Karpas-422 (cell line): ENCODE measurements around the gene SORCS2. TPM values are rescaled to one million over a fixed set of nuclear protein-coding genes. Genes with fewer than 3 reads are reported as not detected.

Experiments
- DNase-seq: peaks from one replicate; pipeline ENCODE4 v3.0.0-alpha.2; 2015
- H2AFZ ChIP-seq: fragments of 200-600 bp; sonication (generic); 2 replicates; pipeline ENCODE4 v1.6.1; 2014; ENCODE audit warnings: antibody characterized with exemption, low read length, mixed read lengths
- H3K27ac ChIP-seq: fragments of 200-600 bp; sonication (generic); 2 replicates; pipeline ENCODE4 v1.5.1; 2014; ENCODE audit warnings: mild to moderate bottlenecking, low read length, moderate library complexity
- H3K27me3 ChIP-seq: fragments of 200-600 bp; sonication (generic); 2 replicates; pipeline ENCODE4 v1.6.1; 2014; ENCODE audit warnings: low read length, mixed read lengths
- H3K36me3 ChIP-seq: fragments of 200-600 bp; sonication (generic); 2 replicates; pipeline ENCODE4 v1.6.1; 2014; ENCODE audit warnings: low read length, mixed read lengths; ENCODE audit not compliant: insufficient read depth
- H3K4me1 ChIP-seq: fragments of 200-600 bp; sonication (generic); 2 replicates; pipeline ENCODE4 v1.6.1; 2014; ENCODE audit warnings: mild to moderate bottlenecking, low read length, mixed read lengths
- H3K4me2 ChIP-seq: fragments of 200-600 bp; sonication (generic); 2 replicates; pipeline ENCODE4 v1.6.1; 2014; ENCODE audit warnings: low read length, low read depth, mild to moderate bottlenecking; ENCODE audit not compliant: poor library complexity, severe bottlenecking
- H3K4me3 ChIP-seq: fragments of 200-600 bp; sonication (generic); 2 replicates; pipeline ENCODE4 v1.5.1; 2014; ENCODE audit warnings: mild to moderate bottlenecking, antibody characterized with exemption, low read length, mixed read lengths
- H3K79me2 ChIP-seq: fragments of 200-600 bp; sonication (generic); 2 replicates; pipeline ENCODE4 v1.6.1; 2014; ENCODE audit warnings: mild to moderate bottlenecking, low read length, mixed read lengths
- H3K9ac ChIP-seq: fragments of 200-600 bp; sonication (generic); 2 replicates; pipeline ENCODE4 v1.6.0; 2014; ENCODE audit warnings: low read length
- H3K9me2 ChIP-seq: fragments of 200-600 bp; sonication (generic), shearing (Covaris generic); replicated peaks from 2 replicates; pipeline ENCODE4 v1.6.0; 2014; ENCODE audit warnings: mild to moderate bottlenecking, low read length, moderate library complexity; ENCODE audit not compliant: insufficient read depth
- H3K9me3 ChIP-seq: fragments of 300-700, 200-600 bp; sonication (generic); 2 replicates; pipeline ENCODE4 v1.6.1; 2014; ENCODE audit warnings: low read length, mixed read lengths
- H4K20me1 ChIP-seq: fragments of 200-600 bp; sonication (generic); 2 replicates; pipeline ENCODE4 v1.6.1; 2014; ENCODE audit warnings: mild to moderate bottlenecking, antibody characterized with exemption, low read length, low read depth; ENCODE audit not compliant: insufficient read depth
- total RNA-seq: library from RNA; depleted of rRNA; stranded (reverse); fragments of >200 nt; shearing (Covaris generic); gene quantifications from 2 replicates; pipeline ENCODE4 v1.2.3, GENCODE V29; 2014; ENCODE audit warnings: low replicate concordance

Gene SORCS2
- total RNA-seq, 1 experiment from 2014 or later, result not detected

- H3K36me3 ChIP-seq, result no peaks in the 10 kb centered on the region
Measured at GRCh38 chr4:7763106-7763505, 570.8 kb downstream of the SORCS2 start.

GRCh38 chr4:7763788-7764187 lies 571.5 kb downstream of the SORCS2 start:
- Histone ChIP-seq H3K9me2 (no peaks in the 10 kb centered on the region), H3K9ac (no peak overlapping the region), H4K20me1 (peaks cover 13% of the 10 kb centered on the region; the same call in 1 of the 2 replicates), H2AFZ (no peak overlapping the region), H3K79me2 (peaks cover 13% of the 10 kb centered on the region; the same call in 1 of the 2 replicates), H3K36me3 (no peaks in the 10 kb centered on the region), H3K27ac (no peak overlapping the region), H3K4me2 (no peak overlapping the region), H3K9me3 (no peaks in the 10 kb centered on the region), H3K4me3 (no peak overlapping the region), H3K4me1 (no peaks in the 10 kb centered on the region), H3K27me3 (no peaks in the 10 kb centered on the region)
- no peak for DNase-seq

More at GRCh38 chr4:7763106-7763505, 570.8 kb downstream of the SORCS2 start:
- Histone ChIP-seq H3K4me3 (no peak overlapping the region), H3K27me3 (no peaks in the 10 kb centered on the region), H3K9ac (no peak overlapping the region), H3K4me1 (no peaks in the 10 kb centered on the region), H3K79me2 (peaks cover 18% of the 10 kb centered on the region), H4K20me1 (peaks cover 13% of the 10 kb centered on the region; the same call in 1 of the 2 replicates), H3K9me2 (no peaks in the 10 kb centered on the region), H3K4me2 (no peak overlapping the region), H3K9me3 (no peaks in the 10 kb centered on the region), H3K27ac (no peak overlapping the region), H2AFZ (no peak overlapping the region)
- DNase-seq, result no peak

GRCh38 chr4:7764466-7764865 lies 572.1 kb downstream of the SORCS2 start:
- H3K9me2 ChIP-seq, result no peaks in the 10 kb centered on the region
- H2AFZ ChIP-seq, result no peak overlapping the region
- peaks cover 16% of the 10 kb centered on the region; the same call in 1 of the 2 replicates for H4K20me1 ChIP-seq
- H3K9me3 ChIP-seq, result no peaks in the 10 kb centered on the region
- H3K4me2 ChIP-seq, result no peak overlapping the region
- H3K4me1 ChIP-seq, result no peaks in the 10 kb centered on the region
- H3K9ac ChIP-seq, result no peak overlapping the region
- no peaks in the 10 kb centered on the region for H3K27me3 ChIP-seq
- no peak overlapping the region for H3K27ac ChIP-seq
- 0 out of 2 replicates have a peak, but pooled peaks cover 8% of the 10 kb centered on the region for H3K79me2 ChIP-seq
- no peaks in the 10 kb centered on the region for H3K36me3 ChIP-seq
- no peak for DNase-seq
- H3K4me3 ChIP-seq, result no peak overlapping the region

- Histone ChIP-seq H3K27me3 (no peaks in the 10 kb centered on the region), H3K9me3 (no peaks in the 10 kb centered on the region), H3K4me2 (no peak overlapping the region), H3K4me1 (no peaks in the 10 kb centered on the region), H3K9me2 (no peaks in the 10 kb centered on the region), H3K4me3 (no peak overlapping the region), H3K9ac (no peak overlapping the region), H2AFZ (no peak overlapping the region), H3K79me2 (0 out of 2 replicates have a peak, but pooled peaks cover 5% of the 10 kb centered on the region), H3K27ac (no peak overlapping the region), H4K20me1 (peaks cover 18% of the 10 kb centered on the region; the same call in 1 of the 2 replicates), H3K36me3 (no peaks in the 10 kb centered on the region)
- DNase-seq, result no peak
Measured at GRCh38 chr4:7765666-7766065, 573.3 kb downstream of the SORCS2 start.

- Histone ChIP-seq H3K9me3 (no peaks in the 10 kb centered on the region), H4K20me1 (peaks cover 18% of the 10 kb centered on the region; the same call in 1 of the 2 replicates), H3K27me3 (no peaks in the 10 kb centered on the region), H3K4me2 (no peak overlapping the region), H3K9ac (no peak overlapping the region), H3K79me2 (0 out of 2 replicates have a peak, but pooled peaks cover 5% of the 10 kb centered on the region), H3K36me3 (no peaks in the 10 kb centered on the region), H2AFZ (no peak overlapping the region), H3K27ac (no peak overlapping the region), H3K9me2 (no peaks in the 10 kb centered on the region), H3K4me3 (no peak overlapping the region), H3K4me1 (no peaks in the 10 kb centered on the region)
- no peak for DNase-seq
Measured at GRCh38 chr4:7766086-7766485, 573.7 kb downstream of the SORCS2 start.

GRCh38 chr4:7766661-7767345 lies 574.5 kb downstream of the SORCS2 start:
- H4K20me1 ChIP-seq, result peaks cover 14% of the 10 kb centered on the region; the same call in 1 of the 2 replicates
- H3K79me2 ChIP-seq, result no peaks in the 10 kb centered on the region

GRCh38 chr4:7767526-7767925 lies 575.2 kb downstream of the SORCS2 start:
- no peaks in the 10 kb centered on the region for H3K27me3 ChIP-seq
- no peak overlapping the region for H3K4me3 ChIP-seq
- no peak overlapping the region for H3K4me2 ChIP-seq
- H4K20me1 ChIP-seq, result peaks cover 12% of the 10 kb centered on the region; the same call in 1 of the 2 replicates
- no peaks in the 10 kb centered on the region for H3K9me3 ChIP-seq
- H3K36me3 ChIP-seq, result no peaks in the 10 kb centered on the region
- no peaks in the 10 kb centered on the region for H3K9me2 ChIP-seq
- no peak overlapping the region for H2AFZ ChIP-seq
- H3K4me1 ChIP-seq, result no peaks in the 10 kb centered on the region
- DNase-seq, result no peak
- no peak overlapping the region for H3K27ac ChIP-seq
- H3K9ac ChIP-seq, result no peak overlapping the region
- H3K79me2 ChIP-seq, result no peaks in the 10 kb centered on the region

More at GRCh38 chr4:7766661-7767345, 574.5 kb downstream of the SORCS2 start:
- Histone ChIP-seq H3K4me1 (no peaks in the 10 kb centered on the region), H3K27me3 (no peaks in the 10 kb centered on the region), H3K4me2 (no peak overlapping the region), H3K9me3 (no peaks in the 10 kb centered on the region), H3K9ac (no peak overlapping the region), H3K27ac (no peak overlapping the region), H2AFZ (no peak overlapping the region), H3K9me2 (no peaks in the 10 kb centered on the region), H3K36me3 (no peaks in the 10 kb centered on the region), H3K4me3 (no peak overlapping the region)
- DNase-seq, result no peak

GRCh38 chr4:7767966-7768365 lies 575.6 kb downstream of the SORCS2 start:
- H3K9me2 ChIP-seq, result no peaks in the 10 kb centered on the region
- H4K20me1 ChIP-seq, result peaks cover 10% of the 10 kb centered on the region; the same call in 1 of the 2 replicates
- H3K9me3 ChIP-seq, result no peaks in the 10 kb centered on the region
- no peak overlapping the region for H3K4me2 ChIP-seq
- H3K4me1 ChIP-seq, result no peaks in the 10 kb centered on the region
- H3K27ac ChIP-seq, result no peak overlapping the region
- H3K27me3 ChIP-seq, result no peaks in the 10 kb centered on the region
- H3K36me3 ChIP-seq, result no peaks in the 10 kb centered on the region
- no peak overlapping the region for H2AFZ ChIP-seq
- H3K79me2 ChIP-seq, result no peaks in the 10 kb centered on the region
- H3K9ac ChIP-seq, result no peak overlapping the region
- no peak overlapping the region for H3K4me3 ChIP-seq
- no peak for DNase-seq
